ENCODE data around the gene ANKRD34A.

ANKRD34A gene

GRCh38 chr1:145964328-145965118, at the start of gene ANKRD34A, which contains the start of gene POLR3GL (continued):
- TF ChIP-seq ZNF148 (tag by site-specific recombination; IDR thresholded peaks at IDR 0.05; ENCODE audit: borderline replicate concordance) (no peak), ZNF169 (tag by site-specific recombination; IDR thresholded peaks at IDR 0.05) (no peak), ZNF747 (tag by site-specific recombination; IDR thresholded peaks at IDR 0.05) (no peak), ZNF202 (tag by site-specific recombination; IDR thresholded peaks at IDR 0.05; ENCODE audit: borderline replicate concordance) (no peak), ZNF660 (tag by site-specific recombination; IDR thresholded peaks at IDR 0.05) (0 out of 2 replicates have a peak, but pooled peaks have one; percentile 38), ZBTB49 (tag by site-specific recombination; IDR thresholded peaks at IDR 0.05; ENCODE audit: low read depth) (no peak), KLF9 (tag by site-specific recombination; IDR thresholded peaks at IDR 0.05; ENCODE audit: low read depth) (peak; percentile 53), ZNF133 (tag by site-specific recombination; IDR thresholded peaks at IDR 0.05) (no peak), ZNF791 (tag by site-specific recombination; IDR thresholded peaks at IDR 0.05) (no peak), ATF2 (tag by site-specific recombination; IDR thresholded peaks at IDR 0.05; ENCODE audit: low read depth) (no peak), ZFP3 (tag by site-specific recombination; IDR thresholded peaks at IDR 0.05; ENCODE audit: low read depth) (no peak), ZNF558 (tag by site-specific recombination; IDR thresholded peaks at IDR 0.05) (no peak), ZSCAN23 (tag by site-specific recombination; IDR thresholded peaks at IDR 0.05) (no peak), ZBTB21 (tag by site-specific recombination; IDR thresholded peaks at IDR 0.05) (no peak), ZBTB11 (tag by site-specific recombination; conservative IDR thresholded peaks at IDR 0.05; ENCODE audit: low read depth) (peak; percentile 80), ZNF596 (tag by site-specific recombination; IDR thresholded peaks at IDR 0.05) (0 out of 2 replicates have a peak, but pooled peaks have one; percentile 24), ZNF10 (tag by site-specific recombination; IDR thresholded peaks at IDR 0.05) (no peak), ZNF362 (tag by site-specific recombination; IDR thresholded peaks at IDR 0.05) (no peak), ZNF621 (tag by site-specific recombination; IDR thresholded peaks at IDR 0.05) (no peak), GLIS2 (tag by site-specific recombination; IDR thresholded peaks at IDR 0.05) (0 out of 2 replicates have a peak, but pooled peaks have one; percentile 29), ZNF555 (tag by site-specific recombination; conservative IDR thresholded peaks at IDR 0.05) (no peak), ZNF112 (tag by site-specific recombination; IDR thresholded peaks at IDR 0.05) (no peak), ZNF544 (tag by site-specific recombination; IDR thresholded peaks at IDR 0.05) (no peak), ZNF423 (tag by site-specific recombination; IDR thresholded peaks at IDR 0.05) (no peak), ZIC2 (tag by site-specific recombination; IDR thresholded peaks at IDR 0.05) (no peak), ZNF692 (tag by site-specific recombination; IDR thresholded peaks at IDR 0.05) (peak; percentile 44; the same call in 1 of the 2 replicates), ZNF366 (tag by site-specific recombination; conservative IDR thresholded peaks at IDR 0.05) (peak; percentile 98)
